Measurements from ENCODE around the gene TP53I3. TPM values are rescaled to one million over a fixed set of nuclear protein-coding genes. Genes with fewer than 3 reads are reported as not detected.

Gene TP53I3
- total and polyA plus RNA-seq, 2 of the 4 experiments (the other 2 are of a cell fraction), result 25.5 to 42.2 TPM

GRCh38 chr2:24076849-24077534 lies 7.6 kb downstream of the TP53I3 start:
- Histone ChIP-seq H2BK20ac (ENCODE audit: low read depth, low read length) (no peak overlapping the region), H2BK15ac (ENCODE audit: low read depth, low read length) (no peak overlapping the region), H3K4me1 (ENCODE audit: control insufficient read depth, insufficient read depth, low read length) (peaks cover 3% of the 10 kb centered on the region; the same call in 1 of the 2 replicates), H4K5ac (ENCODE audit: low read depth, low read length) (peak overlapping the region; percentile 85), H3K9me3 (ENCODE audit: control insufficient read depth, insufficient read depth, low read length) (no peaks in the 10 kb centered on the region), H3K23ac (ENCODE audit: low read depth, low read length) (no peak overlapping the region), H3K36me3 (ENCODE audit: control insufficient read depth, insufficient read depth, low read length) (peaks cover 10% of the 10 kb centered on the region), H2AFZ (replicated peaks; ENCODE audit: low read length, poor library complexity) (peak overlapping the region; percentile 91), H3K27ac (ENCODE audit: insufficient read depth, low read length) (peak overlapping the region; percentile 40), H2BK120ac (ENCODE audit: low read depth, low read length) (no peak overlapping the region), H3K9me1 (ENCODE audit: insufficient read depth, low read length) (no peaks in the 10 kb centered on the region), H3K56ac (ENCODE audit: extremely low read depth, insufficient read depth, low read length) (no peak overlapping the region), H2BK5ac (ENCODE audit: low read depth, low read length, poor library complexity, severe bottlenecking) (peak overlapping the region; percentile 8), H4K8ac (ENCODE audit: low read depth in 2 of 2, low read length in 2 of 2) (peak overlapping the region; percentile 63 to 77), H3K4me2 (ENCODE audit: low read depth, low read length) (peak overlapping the region; percentile 69), H3K79me1 (ENCODE audit: low read depth in 1 of 2, low read length in 2 of 2) (peaks cover 17 to 36% of the 10 kb centered on the region in 2 experiments; a peak in 3 of 4 replicates), H3K4me3 (ENCODE audit: insufficient read depth, low read depth, low read length) (peak overlapping the region; percentile 73), H4K91ac (ENCODE audit: insufficient read depth, low read depth, low read length) (peak overlapping the region; percentile 46; the same call in 1 of the 2 replicates), H3K9ac (ENCODE audit: low read depth, low read length) (peak overlapping the region; percentile 44), H3K14ac (replicated peaks; ENCODE audit: low read depth, low read length) (0 out of 2 replicates have a peak overlapping the region, but pooled peaks have one; percentile 47), H2AK5ac (ENCODE audit: low read depth, low read length) (peak overlapping the region; percentile 13), H3K4ac (ENCODE audit: low read depth, low read length) (peak overlapping the region; percentile 36), H3K18ac (ENCODE audit: low read depth, low read length) (no peak overlapping the region), H2AK9ac (replicated peaks; ENCODE audit: low read depth, low read length, poor library complexity) (peak overlapping the region; percentile 96), H4K20me1 (ENCODE audit: insufficient read depth, low read length) (no peaks in the 10 kb centered on the region; the same call in 1 of the 2 replicates), H3K27me3 (ENCODE audit: control insufficient read depth, insufficient read depth, low read length) (no peaks in the 10 kb centered on the region)
- CTCF ChIA-PET, result no interaction called here
- ATAC-seq (ENCODE audit: low read depth), result no peak
- 3% methylated on average over 10 of the region's 41 CpGs; no CpG with 5 or more reads in 1 of the 2 experiments for WGBS, 2 experiments (ENCODE audit: extremely low coverage in 2 of 2, insufficient read length in 1 of 2)
- intact Hi-C loops (cut with micrococcal nuclease) (loop anchor here (1.0 kb wide), 1 partner anchor 150 kb away; the partner anchor contains the start of gene ATAD2B), dilution Hi-C loops (cut with HindIII; ENCODE audit: low sequenced_read_pairs, unreplicated experiment) (no loop called here), in situ Hi-C loops (cut with MboI; ENCODE audit: low sequenced_read_pairs) (loop anchor here (10.0 kb wide), 1 partner anchor 252 kb away; no protein-coding TSS in a partner anchor)
- BruUV-seq (replicated peaks), result no TSS peak
- POLR2A ChIA-PET (ENCODE audit: unreplicated experiment), result no interaction called here
- TF ChIP-seq RFX5 (IDR thresholded peaks at IDR 0.05; ENCODE audit: low read depth, low read length) (no peak), FOS (IDR thresholded peaks at IDR 0.05; ENCODE audit: low read depth, low read length) (no peak), RAD21 (IDR thresholded peaks at IDR 0.05; ENCODE audit: low read length) (no peak), CTCF (conservative IDR thresholded peaks at IDR 0.05; ENCODE audit: low read depth, low read length) (no peak), MAZ (IDR thresholded peaks at IDR 0.05; ENCODE audit: borderline replicate concordance, low read depth, low read length) (no peak), BHLHE40 (IDR thresholded peaks at IDR 0.05; ENCODE audit: low read depth, low read length) (no peak), MAFK (IDR thresholded peaks at IDR 0.05; ENCODE audit: low read depth, low read length) (no peak), ELK1 (IDR thresholded peaks at IDR 0.05; ENCODE audit: borderline replicate concordance, low read depth, low read length) (no peak), SMC3 (IDR thresholded peaks at IDR 0.05; ENCODE audit: low read depth, low read length) (no peak), POLR2A (IDR thresholded peaks at IDR 0.05; ENCODE audit: low read depth, low read length) (no peak), NFE2L2 (IDR thresholded peaks at IDR 0.05; ENCODE audit: low read depth, low read length) (no peak), MXI1 (IDR thresholded peaks at IDR 0.05; ENCODE audit: borderline replicate concordance, low read depth, low read length) (no peak), RCOR1 (IDR thresholded peaks at IDR 0.05; ENCODE audit: insufficient replicate concordance, low read length) (no peak), CHD1 (IDR thresholded peaks at IDR 0.05; ENCODE audit: low read depth, low read length) (no peak)
- no peak for DNase-seq
